Measurements from ENCODE around the gene DNAJC18.

The DNAJC18 gene

GRCh38 chr5:139392678-139393496 is 46.4 kb downstream of the DNAJC18 start:
- peak overlapping the region; percentile 21 for H3K4me3 ChIP-seq (ENCODE audit: low read depth, low read length)
- in situ Hi-C loops (cut with HindIII; ENCODE audit: low sequenced_read_pairs): no loop called here
- no peak for DNase-seq (ENCODE audit: low read depth)
- TF ChIP-seq, protein P1, sequence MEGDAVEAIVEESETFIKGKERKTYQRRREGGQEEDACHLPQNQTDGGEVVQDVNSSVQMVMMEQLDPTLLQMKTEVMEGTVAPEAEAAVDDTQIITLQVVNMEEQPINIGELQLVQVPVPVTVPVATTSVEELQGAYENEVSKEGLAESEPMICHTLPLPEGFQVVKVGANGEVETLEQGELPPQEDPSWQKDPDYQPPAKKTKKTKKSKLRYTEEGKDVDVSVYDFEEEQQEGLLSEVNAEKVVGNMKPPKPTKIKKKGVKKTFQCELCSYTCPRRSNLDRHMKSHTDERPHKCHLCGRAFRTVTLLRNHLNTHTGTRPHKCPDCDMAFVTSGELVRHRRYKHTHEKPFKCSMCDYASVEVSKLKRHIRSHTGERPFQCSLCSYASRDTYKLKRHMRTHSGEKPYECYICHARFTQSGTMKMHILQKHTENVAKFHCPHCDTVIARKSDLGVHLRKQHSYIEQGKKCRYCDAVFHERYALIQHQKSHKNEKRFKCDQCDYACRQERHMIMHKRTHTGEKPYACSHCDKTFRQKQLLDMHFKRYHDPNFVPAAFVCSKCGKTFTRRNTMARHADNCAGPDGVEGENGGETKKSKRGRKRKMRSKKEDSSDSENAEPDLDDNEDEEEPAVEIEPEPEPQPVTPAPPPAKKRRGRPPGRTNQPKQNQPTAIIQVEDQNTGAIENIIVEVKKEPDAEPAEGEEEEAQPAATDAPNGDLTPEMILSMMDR (IDR thresholded peaks at IDR 0.05; ENCODE audit: low read depth, low read length, missing control alignments): peak; percentile 47

DNA sequence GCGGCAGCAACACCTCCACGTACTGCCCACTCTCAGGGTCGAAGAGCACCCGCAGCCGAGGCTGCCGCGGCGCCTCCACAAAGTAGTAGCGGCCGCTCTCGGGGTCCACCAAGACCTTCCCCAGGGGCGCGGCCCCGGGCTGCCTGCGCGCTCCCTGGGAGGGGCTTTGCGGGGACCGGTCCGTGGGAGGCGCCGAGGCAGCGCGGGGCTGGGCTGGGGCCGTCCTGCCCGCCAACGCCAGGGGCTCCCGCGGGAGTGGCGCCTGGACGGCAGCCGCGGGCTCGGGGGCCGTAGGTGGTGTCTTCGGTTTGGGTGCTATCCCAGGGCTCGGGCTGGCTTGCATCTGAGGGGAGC is 47.0 kb downstream of the DNAJC18 start:
- in situ Hi-C loops (cut with HindIII; ENCODE audit: low sequenced_read_pairs): no loop called here
- H3K4me3 ChIP-seq (ENCODE audit: low read depth, low read length): peak overlapping the region; percentile 21
- no peak for DNase-seq (ENCODE audit: low read depth)
- TF ChIP-seq, protein P1 (IDR thresholded peaks at IDR 0.05; ENCODE audit: low read depth, low read length, missing control alignments): no peak

GRCh38 chr5:139391570-139392323 is 47.6 kb downstream of the DNAJC18 start:
- TF ChIP-seq, protein P1 (IDR thresholded peaks at IDR 0.05; ENCODE audit: low read depth, low read length, missing control alignments): no peak
- in situ Hi-C loops (cut with HindIII; ENCODE audit: low sequenced_read_pairs): no loop called here
- DNase-seq (ENCODE audit: low read depth): no peak
- H3K4me3 ChIP-seq (ENCODE audit: low read depth, low read length): no peak overlapping the region

DNA sequence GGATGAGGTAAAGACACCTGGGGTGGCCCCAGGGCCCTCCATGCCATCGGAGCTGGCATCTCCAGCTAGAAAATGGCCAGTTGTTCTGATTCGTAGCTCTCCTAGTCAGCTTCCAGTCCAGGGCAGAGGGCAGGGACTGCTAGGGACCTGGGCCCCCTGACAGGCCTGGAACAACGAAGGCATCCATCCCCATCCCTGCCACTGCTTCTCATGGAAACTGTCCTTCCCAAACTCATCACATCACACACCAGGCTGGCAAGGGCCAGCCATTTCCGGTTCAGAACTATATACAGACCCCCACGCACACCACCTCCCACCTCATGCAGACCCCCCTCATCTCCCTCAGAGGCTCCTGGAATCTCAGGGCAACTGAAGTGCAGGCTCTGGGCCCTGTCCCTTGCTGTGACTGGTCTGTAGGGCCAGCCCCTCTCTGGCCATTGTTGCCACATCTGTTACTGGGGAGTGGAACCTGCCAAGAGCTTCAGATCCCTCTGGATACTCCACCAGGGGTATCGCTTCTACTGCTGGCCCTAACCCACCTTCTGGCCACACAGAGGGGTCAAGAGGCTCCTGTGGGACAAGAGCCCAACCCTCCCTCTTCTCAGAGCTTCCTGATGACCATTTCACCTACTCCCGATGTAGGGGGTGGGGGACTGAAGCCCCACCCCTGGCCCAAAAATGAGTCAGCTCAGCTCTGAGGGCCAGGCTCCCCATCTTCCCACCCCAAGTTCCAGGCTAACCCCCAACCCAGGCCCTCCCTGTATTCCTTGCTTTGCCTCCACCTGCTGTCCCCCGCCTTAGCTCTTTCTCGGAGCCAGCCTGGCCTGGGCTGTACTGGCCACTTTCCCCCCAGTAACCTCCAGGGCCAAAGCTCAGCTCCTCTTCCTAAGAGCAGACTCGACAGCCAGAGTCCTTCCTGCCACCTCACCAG is 48.4 kb downstream of the DNAJC18 start:
- no peak for DNase-seq (ENCODE audit: low read depth)
- H3K4me3 ChIP-seq (ENCODE audit: low read depth, low read length): no peak overlapping the region
- in situ Hi-C loops (cut with HindIII; ENCODE audit: low sequenced_read_pairs): no loop called here
- TF ChIP-seq, protein P1 (IDR thresholded peaks at IDR 0.05; ENCODE audit: low read depth, low read length, missing control alignments): no peak

- TF ChIP-seq, protein P1 (IDR thresholded peaks at IDR 0.05; ENCODE audit: low read depth, low read length, missing control alignments): no peak
- no peak for DNase-seq (ENCODE audit: low read depth)
- H3K4me3 ChIP-seq (ENCODE audit: low read depth, low read length): no peak within 1 kb of the TSS
- in situ Hi-C loops (cut with HindIII; ENCODE audit: low sequenced_read_pairs): no loop called here
Measured at GRCh38 chr5:139389701-139390638, 49.4 kb downstream of the DNAJC18 start, which contains the start of gene MZB1. Gene MZB1, minus strand, starts transcription at chr5:139389913. Its CDS starts 57 bp downstream, at chr5:139389856.
